DMS79 treated with DMSO at 0.1 percent for 48 hours (cell line): ENCODE results near the gene DOCK7.
"Not testable (repeated sequence)": the region's sequence is repeated elsewhere in the genome, so short reads cannot be mapped to it uniquely, and the experiment has no call there.

Experiments
- DNase-seq: peaks from one replicate; lab custom pipeline; 2025; lab: John Stamatoyannopoulos, UW

DOCK7 gene

GRCh38 chr1:62530516-62531154, 157.6 kb downstream of the DOCK7 start:
- no peak for DNase-seq

GRCh38 chr1:62529227-62529626, 159.0 kb downstream of the DOCK7 start:
- DNase-seq, result no peak

- DNase-seq, result no peak
Observed at GRCh38 chr1:62528015-62528414, 160.2 kb downstream of the DOCK7 start.

GRCh38 chr1:62527346-62527745, 160.8 kb downstream of the DOCK7 start:
- not testable (repeated sequence) for DNase-seq

- no peak for DNase-seq
Observed at GRCh38 chr1:62523860-62524259, 164.3 kb downstream of the DOCK7 start.

- DNase-seq, result no peak
Observed at GRCh38 chr1:62516600-62516999, 171.6 kb downstream of the DOCK7 start.

GRCh38 chr1:62514746-62515423, 173.3 kb downstream of the DOCK7 start:
- DNase-seq, result no peak

- DNase-seq, result no peak
Observed at GRCh38 chr1:62513013-62513412, 175.2 kb downstream of the DOCK7 start.

GRCh38 chr1:62509028-62509427, 179.2 kb downstream of the DOCK7 start:
- DNase-seq, result no peak

- DNase-seq, result peak; percentile 31
Observed at GRCh38 chr1:62508187-62508758, 179.9 kb downstream of the DOCK7 start.

GRCh38 chr1:62500210-62500609, 188.0 kb downstream of the DOCK7 start:
- DNase-seq, result no peak

GRCh38 chr1:62494137-62494536, 194.0 kb downstream of the DOCK7 start:
- no peak for DNase-seq

- DNase-seq, result no peak
Observed at GRCh38 chr1:62493656-62494055, 194.5 kb downstream of the DOCK7 start.

GRCh38 chr1:62492521-62492920, 195.7 kb downstream of the DOCK7 start:
- DNase-seq, result no peak

GRCh38 chr1:62487956-62488355, 200.2 kb downstream of the DOCK7 start:
- DNase-seq, result no peak

GRCh38 chr1:62484824-62485468, 203.2 kb downstream of the DOCK7 start:
- DNase-seq, result no peak

GRCh38 chr1:62481681-62482080, 206.5 kb downstream of the DOCK7 start:
- DNase-seq, result no peak

GRCh38 chr1:62476525-62477219, 211.5 kb downstream of the DOCK7 start:
- no peak for DNase-seq

- DNase-seq, result no peak
Observed at GRCh38 chr1:62467092-62467491, 221.1 kb downstream of the DOCK7 start.

- no peak for DNase-seq
Observed at GRCh38 chr1:62462370-62462769, 225.8 kb downstream of the DOCK7 start.

- DNase-seq, result no peak
Observed at GRCh38 chr1:62457955-62458354, 230.2 kb downstream of the DOCK7 start.

- no peak for DNase-seq
Observed at GRCh38 chr1:62452951-62453350, 235.2 kb downstream of the DOCK7 start.
